ENCODE results near the gene ELMO1.

DNA sequence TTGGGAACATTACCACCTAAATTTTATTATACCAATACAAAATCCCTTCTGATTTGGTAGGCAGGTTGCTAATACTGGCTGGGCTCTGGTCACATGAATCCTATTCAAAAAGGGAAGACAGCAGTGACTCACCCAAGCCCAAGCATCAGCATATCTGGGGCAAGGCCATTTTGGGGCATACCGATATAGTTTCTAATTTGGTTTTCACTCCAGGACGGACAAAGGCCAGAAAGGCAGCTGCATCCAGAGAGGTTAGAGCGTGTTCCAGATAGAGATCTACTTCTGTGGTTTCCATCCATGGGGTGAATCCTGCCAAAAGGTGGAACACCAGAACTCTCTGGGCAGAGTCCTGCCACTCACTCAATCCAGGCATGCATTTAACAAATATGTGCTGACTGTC, 335.8 kb downstream of the ELMO1 start:
- TF ChIP-seq, protein P1, sequence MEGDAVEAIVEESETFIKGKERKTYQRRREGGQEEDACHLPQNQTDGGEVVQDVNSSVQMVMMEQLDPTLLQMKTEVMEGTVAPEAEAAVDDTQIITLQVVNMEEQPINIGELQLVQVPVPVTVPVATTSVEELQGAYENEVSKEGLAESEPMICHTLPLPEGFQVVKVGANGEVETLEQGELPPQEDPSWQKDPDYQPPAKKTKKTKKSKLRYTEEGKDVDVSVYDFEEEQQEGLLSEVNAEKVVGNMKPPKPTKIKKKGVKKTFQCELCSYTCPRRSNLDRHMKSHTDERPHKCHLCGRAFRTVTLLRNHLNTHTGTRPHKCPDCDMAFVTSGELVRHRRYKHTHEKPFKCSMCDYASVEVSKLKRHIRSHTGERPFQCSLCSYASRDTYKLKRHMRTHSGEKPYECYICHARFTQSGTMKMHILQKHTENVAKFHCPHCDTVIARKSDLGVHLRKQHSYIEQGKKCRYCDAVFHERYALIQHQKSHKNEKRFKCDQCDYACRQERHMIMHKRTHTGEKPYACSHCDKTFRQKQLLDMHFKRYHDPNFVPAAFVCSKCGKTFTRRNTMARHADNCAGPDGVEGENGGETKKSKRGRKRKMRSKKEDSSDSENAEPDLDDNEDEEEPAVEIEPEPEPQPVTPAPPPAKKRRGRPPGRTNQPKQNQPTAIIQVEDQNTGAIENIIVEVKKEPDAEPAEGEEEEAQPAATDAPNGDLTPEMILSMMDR (conservative IDR thresholded peaks at IDR 0.05; ENCODE audit: low read depth, low read length): no peak
- TF ChIP-seq EZH2 (IDR thresholded peaks at IDR 0.05; ENCODE audit: borderline replicate concordance, low read depth, low read length, poor library complexity, severe bottlenecking): no peak

Measured in A673 (cell line).